Activated T-cell treated with anti-CD3 and anti-CD28 coated beads for 4 hours (primary cell): ENCODE data around the gene CSNK2B.

Experiments used
- DNase-seq: peaks from one replicate; pipeline ENCODE4 v3.0.0-alpha.2; 2020

Gene CSNK2B

DNA sequence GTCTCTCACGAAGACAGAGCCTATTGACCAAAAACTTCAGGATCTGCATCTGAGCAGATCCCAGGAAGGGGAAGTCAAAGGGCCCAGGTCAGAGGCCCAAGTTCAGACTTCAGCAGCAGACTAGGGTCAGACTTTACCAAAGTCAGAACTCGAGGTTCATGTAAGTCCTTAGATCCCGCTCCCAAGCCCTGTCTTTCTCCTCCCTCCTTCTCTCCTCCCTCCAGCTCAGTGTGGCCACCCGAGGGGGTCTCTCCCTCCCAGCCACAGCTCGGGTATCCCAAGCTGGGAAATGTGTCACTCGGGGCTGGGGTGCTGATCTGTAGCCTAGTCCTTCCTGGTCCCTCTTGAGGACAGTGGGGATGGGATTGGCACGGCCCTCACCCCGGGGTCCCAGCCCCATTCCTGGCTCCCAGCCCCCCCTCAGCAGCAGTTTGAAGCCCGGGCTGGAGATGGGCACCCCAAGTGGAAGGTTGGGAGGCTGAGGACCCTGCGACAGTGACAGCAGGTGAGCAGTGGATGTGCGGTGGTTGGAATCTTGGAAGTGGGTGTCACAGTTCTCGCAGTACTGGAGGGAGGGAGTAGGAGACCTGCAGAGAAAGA, 3.7 kb upstream of the CSNK2B start:
- no peak for DNase-seq

- no peak for DNase-seq
These were observed 2.5 kb upstream of the CSNK2B start for GRCh38 chr6:31663126-31663960.

DNA sequence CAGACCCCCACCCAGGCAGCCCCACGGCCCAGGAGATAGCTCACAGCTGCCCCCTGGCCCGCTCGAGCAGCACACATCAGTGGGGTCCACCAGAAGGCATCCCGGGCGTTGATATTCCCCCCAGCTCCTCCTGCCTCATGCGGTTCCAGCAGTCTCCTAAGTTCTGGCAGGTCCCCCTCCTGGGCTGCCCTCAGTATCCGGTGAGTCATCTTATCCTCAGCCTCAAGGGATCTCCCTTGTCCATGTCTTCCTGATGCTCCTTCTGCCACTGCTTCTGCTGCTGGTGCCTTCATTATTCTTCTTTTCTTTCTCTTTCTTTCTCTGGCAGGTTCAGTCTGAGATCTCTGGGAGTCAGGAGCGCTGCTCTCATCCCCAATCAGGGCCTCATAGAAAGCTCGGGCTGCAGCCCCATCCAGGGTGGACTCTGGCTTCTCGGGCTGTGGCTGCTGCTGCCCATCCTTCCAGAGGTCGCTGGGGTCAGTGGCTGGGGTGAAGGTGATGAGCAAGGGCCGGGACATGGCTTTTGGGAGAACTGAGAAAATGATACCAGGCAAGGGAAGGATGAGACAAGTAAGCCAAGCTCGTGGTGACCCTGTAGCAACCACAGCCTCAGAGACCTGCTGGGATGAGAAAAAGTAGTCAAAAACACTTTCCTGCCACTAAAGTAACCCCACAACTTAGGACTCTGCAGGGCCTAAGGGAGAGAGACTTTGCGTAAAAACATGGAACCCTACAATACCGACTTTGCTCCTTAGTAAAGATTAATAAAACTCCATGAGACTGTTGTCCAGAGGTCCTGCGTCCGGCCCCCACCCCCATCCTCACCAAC, 1.7 kb upstream of the CSNK2B start:
- no peak for DNase-seq

DNA sequence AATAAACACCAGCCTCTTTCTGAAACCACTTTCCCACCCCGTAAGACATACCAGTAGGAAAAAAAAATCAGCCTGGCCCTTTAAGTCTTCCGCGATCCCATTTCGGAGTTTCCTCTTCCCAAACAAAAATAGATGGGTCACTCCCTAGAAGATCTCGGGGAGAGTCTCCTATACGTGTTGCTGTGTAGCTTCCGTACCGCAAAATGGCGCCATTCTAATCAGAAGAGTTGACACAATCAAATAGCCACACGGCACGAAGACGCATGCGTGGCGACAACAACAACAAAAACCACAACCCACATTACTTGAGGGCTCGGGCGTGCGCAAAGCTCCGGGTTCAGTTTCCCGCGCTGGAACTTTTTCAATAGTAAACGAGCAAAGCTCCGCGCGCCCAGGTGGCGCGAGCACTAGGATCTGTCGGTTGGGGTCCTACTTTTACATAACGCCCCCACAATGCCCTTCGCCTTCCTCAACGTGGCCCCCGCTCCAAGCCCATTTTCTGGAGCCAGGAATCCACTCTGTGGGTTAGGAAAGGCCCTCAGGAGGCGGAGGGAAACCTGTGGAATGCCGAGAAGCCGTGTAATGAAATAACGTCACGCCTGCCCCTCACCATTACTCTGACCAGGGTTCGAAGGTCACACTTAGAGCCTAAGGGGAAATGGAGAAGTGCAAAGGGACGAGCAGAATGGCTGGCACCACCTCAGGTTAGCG, 935 bp upstream of the CSNK2B start, which contains the start of gene GPANK1:
Gene GPANK1, minus strand, starts transcription at position 208 of the 711 bp plus-strand sequence. CDS start 519 bp downstream, outside the sequence.
- DNase-seq = peak; percentile 84

- DNase-seq = no peak
These were observed 571 bp downstream of the CSNK2B start for GRCh38 chr6:31666337-31666965.

DNA sequence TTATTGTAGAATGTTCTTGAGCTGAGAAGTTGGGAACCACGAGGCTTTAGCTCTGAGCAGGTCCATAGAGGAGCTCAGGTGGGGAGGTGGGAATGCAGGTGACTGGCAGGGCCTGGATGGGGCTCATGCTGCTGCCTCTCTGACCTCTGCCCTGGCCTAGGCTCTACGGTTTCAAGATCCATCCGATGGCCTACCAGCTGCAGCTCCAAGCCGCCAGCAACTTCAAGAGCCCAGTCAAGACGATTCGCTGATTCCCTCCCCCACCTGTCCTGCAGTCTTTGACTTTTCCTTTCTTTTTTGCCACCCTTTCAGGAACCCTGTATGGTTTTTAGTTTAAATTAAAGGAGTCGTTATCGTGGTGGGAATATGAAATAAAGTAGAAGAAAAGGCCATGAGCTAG, 3.8 kb downstream of the CSNK2B start, which contains the start of gene LY6G5B:
Gene LY6G5B, plus strand, starts transcription at position 301 of the 400 bp plus-strand sequence. CDS start 975 bp downstream, outside the sequence.
- DNase-seq = no peak

GRCh38 chr6:31676322-31676903, 10.5 kb downstream of the CSNK2B start:
- no peak for DNase-seq

DNA sequence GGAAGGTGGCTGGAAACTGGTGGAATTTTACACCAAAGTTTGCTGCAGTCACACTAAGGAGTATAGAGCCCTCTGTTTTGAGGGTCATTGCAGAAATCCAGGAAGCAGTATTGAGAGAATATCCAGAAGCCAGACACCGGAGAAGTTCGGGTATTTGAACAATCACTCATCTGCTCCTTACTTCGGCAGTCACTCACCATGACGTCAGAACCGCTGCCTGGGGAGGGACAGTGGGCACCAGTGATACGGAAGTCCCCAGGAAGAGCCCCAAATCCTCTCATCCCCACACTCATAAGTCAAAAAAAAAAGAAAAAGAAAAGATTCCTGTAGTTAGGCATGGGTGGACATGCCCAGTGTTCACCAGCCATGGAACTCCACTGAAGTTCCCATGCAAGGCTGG, 11.0 kb downstream of the CSNK2B start:
- DNase-seq = no peak

DNA sequence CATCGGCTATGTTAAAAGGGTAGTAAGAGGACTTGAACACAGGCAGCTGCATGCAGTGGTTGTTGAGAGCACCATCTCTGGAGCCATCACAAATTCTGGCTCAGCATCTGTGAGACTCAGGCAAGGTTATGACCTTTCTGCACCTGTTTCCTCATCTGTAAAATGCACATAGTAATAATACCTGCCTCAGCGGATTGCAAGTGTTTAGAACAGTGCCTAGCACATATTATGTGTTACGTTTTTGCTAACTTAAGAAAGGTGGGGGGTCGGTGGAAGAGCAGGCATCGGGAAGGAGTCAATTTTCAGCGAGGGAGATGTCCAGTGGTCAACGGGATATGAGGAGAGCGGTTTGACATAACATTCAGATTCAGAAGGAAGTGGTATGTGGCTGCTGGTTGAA, 12.1 kb downstream of the CSNK2B start:
- DNase-seq = no peak

GRCh38 chr6:31680226-31681134, 14.6 kb downstream of the CSNK2B start, which contains the start of gene LY6G5C:
Gene LY6G5C, minus strand, starts transcription at chr6:31681067. Its CDS starts 694 bp downstream, at chr6:31680373.
- peak; percentile 48 for DNase-seq

DNA sequence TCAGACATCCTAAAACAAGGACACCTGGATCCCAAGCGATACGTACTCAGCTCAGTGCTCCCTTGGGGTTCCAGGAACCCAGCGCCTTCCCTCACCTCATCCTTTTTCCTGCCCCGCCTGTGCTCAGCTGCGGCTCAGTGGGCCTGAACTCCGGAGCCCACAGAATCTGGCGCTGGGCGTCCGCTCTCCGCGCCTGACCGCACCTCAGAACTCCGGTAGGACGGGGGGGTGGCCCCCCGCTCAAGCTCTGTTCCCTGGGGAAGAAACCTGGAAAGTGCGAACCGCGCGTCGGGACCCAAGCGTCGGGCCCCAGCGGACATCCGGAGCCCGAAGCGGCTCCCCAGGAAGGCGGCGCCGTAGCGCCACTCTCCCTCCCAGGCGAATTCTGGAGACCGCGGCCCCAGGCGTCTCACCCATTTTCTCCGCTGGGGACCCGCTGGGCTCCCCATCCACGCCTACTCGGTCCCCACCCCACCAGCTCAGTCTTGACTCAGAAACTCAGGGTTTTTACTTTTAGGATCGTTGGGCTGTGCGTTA, 15.3 kb downstream of the CSNK2B start:
- DNase-seq = no peak

DNA sequence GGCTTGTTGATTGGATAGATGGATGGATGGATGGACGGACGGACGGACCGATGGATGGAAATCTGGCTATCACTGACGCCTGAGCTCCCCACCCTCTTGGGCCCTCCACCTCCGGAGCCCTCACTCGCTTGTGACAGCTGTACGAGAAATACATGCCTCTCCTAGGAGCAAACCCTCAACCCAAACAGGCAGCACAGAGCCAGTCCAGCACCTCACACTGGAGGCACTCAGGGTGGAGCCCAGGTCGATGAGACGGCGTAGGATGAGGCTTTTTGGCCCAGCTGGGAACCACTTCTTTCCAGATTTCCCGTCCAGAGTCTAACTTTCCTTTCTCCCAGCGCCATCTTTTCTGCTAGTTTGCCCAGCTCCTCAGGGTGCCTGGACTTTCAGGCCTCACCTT, 17.7 kb downstream of the CSNK2B start:
- DNase-seq = no peak

DNA sequence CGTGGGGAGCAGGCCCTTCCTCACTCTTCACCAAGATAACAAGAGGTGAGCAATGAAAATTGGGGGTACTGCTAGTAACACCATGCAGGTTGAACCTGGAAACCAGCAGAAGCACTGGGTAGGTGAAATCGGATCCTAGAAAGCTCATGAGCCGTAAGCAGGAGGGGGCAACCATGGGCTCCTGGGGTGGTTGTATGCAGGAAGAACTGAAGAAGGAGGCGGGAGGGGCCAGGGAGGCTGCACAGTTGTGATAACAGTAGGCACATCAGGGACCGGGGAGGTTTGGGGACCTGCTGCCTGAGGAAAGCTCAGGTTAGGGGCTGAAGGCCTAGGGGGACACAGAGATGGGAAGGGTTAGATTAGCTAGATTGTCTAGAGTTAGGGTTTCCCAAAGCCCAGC, 20.6 kb downstream of the CSNK2B start:
- no peak for DNase-seq

DNA sequence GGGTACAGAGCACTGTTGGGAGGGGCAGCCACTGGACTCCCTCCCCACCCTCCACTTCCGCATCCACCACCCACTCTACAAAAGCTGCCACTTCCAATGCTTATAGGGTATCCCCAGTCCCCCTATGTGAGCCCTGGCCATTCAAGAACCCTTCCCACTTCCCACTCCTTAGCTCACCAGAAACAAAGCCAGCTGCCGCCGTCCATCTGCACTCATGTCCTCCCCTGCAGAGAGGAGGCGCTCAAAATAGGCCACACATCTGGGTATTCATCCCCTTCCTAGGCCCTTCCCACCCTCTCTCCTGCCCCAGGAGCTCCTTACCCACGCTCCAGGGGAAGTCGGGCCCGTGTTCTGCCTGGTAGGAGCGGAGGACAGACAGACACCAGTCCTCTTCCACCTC, 21.4 kb downstream of the CSNK2B start:
- no peak for DNase-seq

DNA sequence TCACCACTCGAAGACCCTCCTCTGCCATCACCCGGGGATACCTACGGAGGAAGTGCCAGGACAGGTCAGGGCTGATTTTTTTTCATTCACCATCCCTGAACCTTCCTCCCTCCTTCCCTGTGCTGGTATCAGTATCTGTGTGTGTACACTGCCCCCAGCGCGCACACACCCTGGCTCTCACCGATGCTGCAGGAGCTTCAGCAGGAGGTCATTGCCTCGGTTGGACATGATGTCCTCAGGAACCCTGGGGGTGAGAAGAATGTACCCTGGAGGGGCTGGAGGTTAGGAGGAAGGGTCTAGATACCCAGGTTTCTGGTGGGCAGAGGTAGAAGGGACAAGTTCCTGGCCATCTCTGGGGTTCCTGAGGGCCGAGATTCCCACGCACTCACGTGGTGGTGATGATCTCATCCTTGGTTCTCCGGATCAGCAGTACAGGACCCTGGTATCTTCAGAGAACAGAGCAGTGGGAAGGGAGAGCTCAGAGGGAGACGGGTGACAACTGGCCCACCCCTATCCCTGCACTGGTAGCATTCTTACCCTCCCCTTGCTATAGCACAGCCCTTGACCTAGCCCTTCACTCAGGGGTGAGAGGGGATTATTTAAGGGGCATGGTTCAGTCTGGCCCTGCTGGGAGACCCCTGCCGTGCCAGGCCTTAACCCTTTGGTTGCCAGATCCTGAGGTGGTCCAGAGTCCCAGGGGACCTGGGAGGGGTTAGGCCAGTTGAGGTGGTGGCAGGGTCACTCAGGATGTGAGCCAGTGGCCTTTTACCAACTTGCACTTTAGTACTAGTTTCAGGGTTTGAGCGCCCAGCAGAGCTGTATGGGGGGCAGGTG, 22.2 kb downstream of the CSNK2B start:
- no peak for DNase-seq

- no peak for DNase-seq
These were observed 23.6 kb downstream of the CSNK2B start for GRCh38 chr6:31689249-31690110.

DNA sequence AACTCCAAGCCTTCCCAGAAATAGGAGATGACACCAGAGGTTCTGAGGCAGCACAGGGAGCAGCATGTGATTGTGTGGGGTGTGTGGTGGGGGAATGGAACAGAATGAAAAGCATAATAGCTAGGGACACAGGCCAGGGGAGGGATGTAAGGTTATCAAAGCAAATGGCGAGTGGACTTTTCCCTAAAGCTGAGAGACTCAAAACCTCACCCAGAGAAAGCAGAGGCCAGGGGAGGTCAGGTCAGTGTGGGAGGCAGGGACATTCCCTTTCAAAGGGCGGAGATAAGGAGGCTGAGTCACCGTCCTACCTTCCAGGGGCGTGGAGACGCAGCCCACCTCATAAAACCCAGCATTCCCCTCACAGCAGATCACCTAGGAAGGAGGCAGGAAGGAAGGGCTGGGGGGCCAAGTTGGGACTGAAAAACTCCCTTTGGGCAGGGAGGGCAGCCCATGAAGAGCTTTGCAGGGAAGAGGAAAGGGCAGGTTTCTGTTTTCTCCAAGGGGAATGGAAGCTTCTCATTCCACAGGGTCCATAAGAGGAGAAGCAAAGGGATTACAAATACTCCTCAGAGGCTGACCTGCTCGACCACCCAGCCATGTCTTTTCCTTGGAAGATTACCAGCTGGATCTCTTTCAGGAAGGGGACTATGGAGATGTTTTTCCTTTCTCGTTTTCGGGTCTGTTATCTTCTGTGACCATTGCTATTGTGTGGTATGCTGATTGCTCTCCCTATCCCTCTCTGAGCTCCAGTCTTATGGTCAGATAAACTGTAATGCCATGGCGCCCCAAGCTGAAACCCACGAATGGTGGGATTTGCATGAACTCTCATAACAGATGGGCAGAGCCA, 24.6 kb downstream of the CSNK2B start:
- DNase-seq = no peak
